NCI-H1694 treated with DMSO at 0.1 percent for 48 hours (cell line): ENCODE data around the gene RADIL.

Source experiments
- DNase-seq: peaks from one replicate; lab custom pipeline; 2025; lab: John Stamatoyannopoulos, UW

The RADIL gene

GRCh38 chr7:4831723-4832495 lies 51.6 kb downstream of the RADIL start:
- DNase-seq: no peak

- DNase-seq: peak; percentile 69
Measured at GRCh38 chr7:4830176-4830575, 53.3 kb downstream of the RADIL start.

DNA sequence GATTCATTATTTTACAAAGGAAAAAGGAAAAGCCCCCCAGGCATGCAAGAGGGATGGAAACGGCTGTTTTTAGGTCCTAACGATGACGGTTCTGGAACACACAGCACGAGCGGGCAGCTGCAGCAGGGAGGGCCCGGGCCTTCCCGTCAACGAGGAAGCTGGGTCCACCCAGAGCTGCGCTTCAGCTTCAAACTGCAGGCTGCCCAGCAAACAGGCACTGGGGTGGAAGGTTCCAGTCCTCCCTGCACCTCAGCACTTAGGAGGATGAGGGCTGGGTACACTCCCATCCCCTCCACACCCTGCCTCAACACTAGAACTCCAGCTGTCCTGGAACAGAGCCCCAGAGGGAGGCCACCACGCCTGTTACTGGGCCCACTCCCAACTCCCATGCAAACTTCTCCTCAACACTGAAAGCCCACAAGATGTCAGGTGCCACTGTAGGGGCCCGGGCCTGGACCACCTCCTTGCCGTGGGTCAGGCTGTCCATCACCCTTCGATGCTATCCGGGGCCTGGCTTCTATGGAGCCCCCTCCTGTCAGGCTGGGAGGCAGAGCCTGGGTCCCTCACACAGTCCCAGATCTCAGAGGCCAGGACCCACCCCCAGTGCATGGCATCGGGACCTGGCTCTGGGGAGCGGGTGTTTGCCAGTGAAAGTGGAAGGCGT lies 54.7 kb downstream of the RADIL start:
- no peak for DNase-seq

DNA sequence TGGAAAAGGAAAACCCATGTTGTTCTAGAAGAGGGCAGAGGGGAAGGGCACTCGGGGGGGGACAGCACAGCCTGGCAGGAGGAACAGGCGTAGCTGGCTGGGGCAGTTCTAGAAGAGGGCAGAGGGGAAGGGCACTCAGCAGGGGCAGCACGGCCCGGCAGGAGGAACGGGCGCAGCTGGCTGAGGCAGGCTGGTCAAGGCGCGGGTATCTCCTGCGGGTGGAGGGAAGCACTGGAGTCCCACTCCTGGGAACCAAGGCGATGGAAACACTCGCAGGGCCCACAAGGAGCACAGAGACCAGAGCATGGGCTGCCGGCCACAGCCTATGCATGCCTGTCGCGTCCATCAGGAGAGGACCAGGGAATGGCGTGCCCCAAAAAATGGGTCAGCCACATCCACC lies 58.4 kb downstream of the RADIL start:
- DNase-seq: no peak

- DNase-seq: no peak
Measured at GRCh38 chr7:4824120-4824775, 59.3 kb downstream of the RADIL start.

- DNase-seq: no peak
Measured at GRCh38 chr7:4823441-4824119, 59.9 kb downstream of the RADIL start.

DNA sequence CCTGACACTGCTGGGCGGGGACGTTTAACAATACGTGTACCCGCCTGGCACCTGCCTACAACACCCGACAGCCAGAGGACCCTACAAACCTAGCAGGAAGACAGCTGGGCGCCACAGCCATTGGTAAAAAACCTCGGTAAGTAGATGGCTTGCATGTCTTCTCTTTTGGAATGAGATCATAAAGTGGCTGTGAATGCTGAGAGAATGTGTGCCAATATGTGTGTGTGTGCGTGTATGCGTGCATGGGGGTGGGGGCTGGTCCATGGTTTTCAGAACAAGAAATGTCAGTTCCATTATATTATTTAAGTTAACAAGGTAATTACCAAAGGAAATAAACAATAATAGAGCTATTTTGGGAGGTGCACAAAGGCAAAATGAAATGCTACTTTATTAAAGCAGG lies 60.8 kb downstream of the RADIL start:
- DNase-seq: no peak

DNA sequence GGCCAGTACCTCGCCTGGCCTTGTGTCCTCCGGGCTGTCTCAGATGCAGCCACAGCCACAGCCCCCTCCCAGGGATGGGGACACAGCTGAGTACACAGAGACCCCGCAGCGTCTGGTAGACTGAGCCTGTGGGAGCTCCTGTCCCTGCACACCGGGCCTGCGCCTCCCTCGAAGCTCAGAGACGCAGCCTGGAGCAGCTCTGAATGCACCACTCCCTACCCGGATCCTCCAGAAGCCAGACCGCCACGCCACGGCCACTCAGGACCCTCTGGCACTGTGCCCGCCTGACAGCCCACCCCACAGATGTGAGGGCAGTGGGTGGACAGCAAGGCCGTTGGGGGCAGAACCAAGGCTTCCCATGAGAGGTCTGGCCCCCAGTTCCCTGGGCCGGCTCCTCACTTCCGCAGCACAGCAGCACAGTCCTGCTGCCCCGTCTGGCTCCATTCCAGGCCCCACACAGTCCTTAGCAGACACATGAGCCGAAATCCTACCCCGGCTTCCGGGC lies 62.5 kb downstream of the RADIL start:
- no peak for DNase-seq

DNA sequence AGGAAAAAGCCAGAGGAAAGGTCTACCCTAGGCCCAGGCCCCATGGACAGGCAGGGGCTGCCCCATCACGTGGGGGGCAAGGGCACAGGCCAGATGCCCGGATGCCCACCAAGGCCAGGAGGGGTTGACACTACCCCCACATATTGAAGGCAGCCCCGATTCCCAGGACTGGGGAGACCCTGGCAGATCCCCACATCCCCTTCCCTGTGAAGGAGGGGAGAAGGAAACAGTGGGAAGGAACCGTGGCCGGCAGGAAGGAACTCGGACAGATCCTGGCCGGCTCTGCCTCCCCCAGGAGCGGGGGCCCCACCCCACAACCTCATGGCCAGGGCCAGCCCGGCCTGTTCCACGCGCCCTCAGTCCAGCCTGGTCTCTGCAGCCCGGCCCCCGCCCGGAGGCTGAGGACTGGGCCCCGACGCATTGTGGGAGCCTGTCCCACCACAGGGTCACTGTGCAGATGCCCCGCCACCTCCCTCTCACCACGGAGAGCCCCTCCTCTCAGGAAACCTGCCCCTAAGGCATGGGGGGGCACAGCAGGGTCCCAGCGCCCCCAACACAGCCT lies 63.0 kb downstream of the RADIL start:
- DNase-seq: no peak

DNA sequence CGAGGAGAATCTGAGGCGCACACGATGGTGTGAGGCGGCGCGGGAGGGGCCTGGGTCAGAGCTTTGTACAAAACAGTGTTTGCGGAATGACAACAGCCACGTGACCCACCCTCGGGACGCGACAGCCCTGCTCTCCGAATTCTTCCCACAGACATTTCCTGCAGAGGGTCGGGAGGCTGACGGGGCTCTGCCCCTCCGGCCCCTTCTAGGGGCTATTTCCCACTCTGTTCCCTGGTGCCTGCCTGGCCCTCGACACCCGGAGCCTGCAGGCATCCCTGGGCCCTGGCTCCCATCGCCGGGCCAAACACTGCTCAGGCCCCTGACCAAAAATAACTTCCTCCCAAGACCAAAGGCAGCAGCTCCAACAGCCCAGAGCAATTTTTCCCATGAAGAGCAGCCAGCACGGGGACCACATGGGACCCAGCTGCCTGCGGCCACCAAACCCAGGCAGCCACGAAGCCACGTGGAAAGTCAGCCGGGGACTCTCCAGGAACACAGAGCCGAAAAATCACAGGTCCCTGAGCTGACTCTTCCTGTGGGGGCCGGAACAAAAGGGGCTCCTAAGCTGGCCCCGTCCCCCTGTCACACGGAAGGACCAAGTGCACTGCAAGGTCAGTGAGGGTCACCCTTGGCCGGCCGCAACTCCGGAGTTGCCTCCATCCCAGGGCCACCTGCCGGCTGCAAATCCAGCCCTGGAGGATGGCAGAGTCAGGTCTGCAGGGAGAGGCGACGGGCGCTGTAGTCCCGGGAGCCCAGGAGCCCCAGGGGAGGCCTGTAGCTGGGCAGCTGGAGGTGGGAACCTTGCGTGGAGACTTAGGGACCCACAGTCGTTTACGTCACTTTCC lies 63.7 kb downstream of the RADIL start:
- no peak for DNase-seq

GRCh38 chr7:4818000-4818794 lies 65.3 kb downstream of the RADIL start:
- no peak for DNase-seq

DNA sequence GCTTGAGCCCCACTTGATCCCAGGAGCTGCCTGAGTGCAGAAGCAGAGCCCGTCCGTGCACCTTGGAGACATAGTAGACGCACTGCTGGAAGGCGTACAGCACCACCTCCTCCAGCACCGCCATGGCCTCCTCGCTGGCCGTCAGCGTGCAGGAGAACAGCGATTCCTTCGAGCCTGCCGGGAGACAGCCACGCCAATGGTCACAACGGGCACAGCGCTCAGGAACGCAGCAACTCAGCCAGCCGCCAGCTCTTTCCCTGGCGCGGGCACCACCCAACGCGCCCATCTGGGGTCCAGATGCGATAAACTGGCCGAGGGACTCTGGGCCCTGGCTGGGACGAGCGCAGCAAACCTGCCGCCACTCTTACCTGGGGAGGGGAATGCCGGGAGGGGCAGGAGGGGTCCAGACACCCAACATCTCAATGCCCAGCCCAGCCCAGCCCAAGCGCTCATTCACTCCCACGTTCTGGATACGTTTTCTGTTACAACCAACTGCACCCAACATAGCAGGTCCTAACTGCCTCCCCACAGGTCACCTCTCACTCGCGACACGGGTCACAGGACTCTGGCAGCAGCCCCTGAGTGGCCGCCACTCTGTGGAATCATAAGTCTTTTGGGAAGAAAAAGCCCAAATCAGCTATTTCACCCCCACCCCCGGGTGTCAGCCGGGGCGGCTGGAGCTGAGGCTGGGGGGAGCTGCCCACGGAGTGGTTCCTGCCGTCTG lies 66.2 kb downstream of the RADIL start:
- DNase-seq: no peak

DNA sequence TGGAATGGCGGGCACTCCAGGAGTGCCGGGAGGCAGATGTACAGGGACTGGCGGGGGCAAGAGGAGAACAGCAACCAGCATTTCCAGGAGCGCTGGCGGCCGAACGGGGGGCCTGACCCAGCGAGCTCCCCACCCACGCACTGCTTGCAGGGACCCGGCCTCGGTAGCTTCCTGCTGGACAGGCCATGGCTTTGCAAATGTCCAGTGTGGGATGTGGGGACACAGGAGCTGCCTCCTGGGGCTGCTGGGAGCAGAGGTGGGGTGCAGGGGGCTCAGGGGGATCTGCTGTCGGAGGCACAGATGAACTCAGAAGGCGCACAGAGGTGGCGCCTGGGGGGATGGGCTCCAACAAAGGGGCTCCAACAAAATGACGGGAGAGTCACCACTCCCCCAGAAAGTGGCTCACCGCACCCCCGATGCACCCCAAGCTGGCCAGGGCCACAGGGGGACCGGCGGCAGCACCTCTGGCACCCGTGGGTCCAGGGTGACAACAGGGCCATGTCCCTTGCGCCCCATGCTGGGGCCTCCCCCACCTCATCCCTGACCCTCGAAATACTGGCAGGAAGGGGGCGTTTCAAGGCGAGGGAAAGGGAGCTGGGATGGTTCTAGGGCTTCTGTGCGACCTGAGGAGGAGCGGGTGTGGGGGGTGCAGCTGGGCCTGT lies 67.0 kb downstream of the RADIL start:
- no peak for DNase-seq

GRCh38 chr7:4815609-4816418 lies 67.7 kb downstream of the RADIL start:
- no peak for DNase-seq

DNA sequence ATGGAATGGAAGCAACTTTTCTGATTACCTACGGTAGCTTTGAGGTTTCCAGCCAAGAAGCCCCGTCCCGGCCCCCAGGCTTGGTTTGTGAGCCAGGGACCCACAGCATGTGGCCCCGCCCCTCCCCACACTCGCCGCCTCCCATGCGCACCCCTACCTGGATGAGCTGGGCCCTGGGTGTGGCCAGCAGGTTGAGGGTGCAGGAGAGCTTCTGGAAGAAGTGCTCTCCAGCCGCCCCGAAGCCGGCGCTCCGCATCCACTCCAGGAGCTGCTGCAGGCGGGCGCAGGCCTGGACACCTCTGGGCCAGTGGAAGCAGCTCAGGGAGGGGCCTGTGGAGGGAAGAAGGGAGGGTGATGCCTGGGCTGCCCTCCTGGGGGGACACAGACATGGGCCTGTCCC lies 68.4 kb downstream of the RADIL start:
- no peak for DNase-seq

- DNase-seq: no peak
Measured at GRCh38 chr7:4814433-4814832, 69.1 kb downstream of the RADIL start.

GRCh38 chr7:4809666-4810065 lies 73.8 kb downstream of the RADIL start:
- no peak for DNase-seq

- DNase-seq: no peak
Measured at GRCh38 chr7:4809091-4809591, 74.4 kb downstream of the RADIL start.
